ENCODE results near the gene ITPKB.

Gene ITPKB

GRCh38 chr1:226586650-226587422 is 152.2 kb downstream of the ITPKB start:
- H3K27me3 Mint-ChIP-seq: no peaks in the 10 kb centered on the region
- no peaks in the 10 kb centered on the region for H3K9me3 Mint-ChIP-seq
- ATAC-seq (no peak), DNase-seq (no peak)
- H3K4me1 Mint-ChIP-seq: no peaks in the 10 kb centered on the region
- H3K4me3 Mint-ChIP-seq: no peak overlapping the region
- no peak overlapping the region for H3K27ac Mint-ChIP-seq
- no peaks in the 10 kb centered on the region for H3K36me3 Mint-ChIP-seq (ENCODE audit: low read depth)

DNA sequence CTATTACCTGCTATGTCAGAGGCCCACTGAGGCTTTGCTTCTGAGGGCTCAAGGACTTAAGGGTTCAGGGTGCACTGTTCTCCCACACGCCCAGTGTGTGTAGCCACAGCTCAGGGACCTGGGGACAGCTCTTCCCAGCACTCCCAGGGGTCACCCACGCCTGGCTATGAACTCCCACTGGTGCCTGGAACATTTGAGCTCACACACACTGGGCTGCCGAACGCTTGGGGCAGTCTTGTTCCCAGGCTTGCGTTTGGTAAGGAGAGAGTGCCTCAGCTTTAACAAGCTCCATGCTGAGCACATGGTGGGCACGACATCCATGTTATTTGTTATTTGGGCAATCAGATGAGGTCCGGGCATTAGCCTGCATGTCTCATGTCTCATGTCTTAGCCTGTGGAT is 153.0 kb downstream of the ITPKB start:
- H3K36me3 Mint-ChIP-seq (ENCODE audit: low read depth): no peaks in the 10 kb centered on the region
- H3K4me1 Mint-ChIP-seq: no peaks in the 10 kb centered on the region
- H3K4me3 Mint-ChIP-seq: no peak overlapping the region
- no peak for DNase-seq
- H3K9me3 Mint-ChIP-seq: no peaks in the 10 kb centered on the region
- no peaks in the 10 kb centered on the region for H3K27me3 Mint-ChIP-seq
- no peak overlapping the region for H3K27ac Mint-ChIP-seq
- ATAC-seq: no peak

DNA sequence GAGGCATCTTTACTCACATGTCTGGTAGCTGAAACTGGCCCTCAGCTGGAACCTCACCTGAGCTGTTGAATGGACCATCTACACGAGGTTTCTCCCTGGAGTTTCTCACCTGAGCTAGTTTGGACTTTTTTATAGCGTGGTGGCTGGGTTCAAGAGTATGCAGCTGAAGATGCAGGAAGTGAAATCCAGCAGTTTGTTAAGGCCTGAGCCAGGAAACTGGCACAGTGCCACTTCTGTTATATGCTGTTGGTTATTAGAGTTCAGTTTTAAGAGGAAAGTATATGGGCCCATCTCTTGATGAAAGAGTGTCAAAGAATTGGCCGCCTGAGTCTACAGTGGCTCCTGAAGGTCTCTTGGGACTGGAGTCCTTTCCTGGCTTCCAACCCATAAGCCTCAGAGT is 154.9 kb downstream of the ITPKB start:
- Mint-ChIP-seq H3K27ac (no peak overlapping the region), H3K27me3 (no peaks in the 10 kb centered on the region), H3K36me3 (ENCODE audit: low read depth) (no peaks in the 10 kb centered on the region), H3K4me1 (no peaks in the 10 kb centered on the region), H3K9me3 (no peaks in the 10 kb centered on the region), H3K4me3 (no peak overlapping the region)
- ATAC-seq: no peak
- DNase-seq: no peak

- no peak for ATAC-seq
- H3K27ac Mint-ChIP-seq: no peak overlapping the region
Observed at GRCh38 chr1:226582966-226583365, 156.1 kb downstream of the ITPKB start.

More at GRCh38 chr1:226582966-226583365, 156.1 kb downstream of the ITPKB start:
- Mint-ChIP-seq H3K36me3 (ENCODE audit: low read depth) (no peaks in the 10 kb centered on the region), H3K27me3 (no peaks in the 10 kb centered on the region), H3K9me3 (no peaks in the 10 kb centered on the region), H3K4me3 (no peak overlapping the region), H3K4me1 (no peaks in the 10 kb centered on the region)
- no peak for DNase-seq

All from activated naive CD8-positive, alpha-beta T cell treated with anti-CD3 and anti-CD28 coated beads, Interleukin-2, amount 50 U/mL, for 24 hours (primary cell).